ENCODE data around the gene LEPROT. TPM values are rescaled to one million over a fixed set of nuclear protein-coding genes. Genes with fewer than 3 reads are reported as not detected.
"Not testable (repeated sequence)": the region's sequence is repeated elsewhere in the genome, so short reads cannot be mapped to it uniquely, and the experiment has no call there.

Gene LEPROT, protein sequence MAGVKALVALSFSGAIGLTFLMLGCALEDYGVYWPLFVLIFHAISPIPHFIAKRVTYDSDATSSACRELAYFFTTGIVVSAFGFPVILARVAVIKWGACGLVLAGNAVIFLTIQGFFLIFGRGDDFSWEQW
- 42.1 TPM for total RNA-seq

GRCh38 chr1:65420590-65421350 lies at the start of gene LEPROT, which contains the start of gene LEPR:
Gene LEPROT, plus strand, starts transcription at chr1:65420668. Its CDS starts 57 bp downstream, at chr1:65420725.
Gene LEPR, plus strand, starts transcription at chr1:65420668. Its CDS starts 144,898 bp downstream, at chr1:65565566.
- no peak for ATAC-seq

DNA sequence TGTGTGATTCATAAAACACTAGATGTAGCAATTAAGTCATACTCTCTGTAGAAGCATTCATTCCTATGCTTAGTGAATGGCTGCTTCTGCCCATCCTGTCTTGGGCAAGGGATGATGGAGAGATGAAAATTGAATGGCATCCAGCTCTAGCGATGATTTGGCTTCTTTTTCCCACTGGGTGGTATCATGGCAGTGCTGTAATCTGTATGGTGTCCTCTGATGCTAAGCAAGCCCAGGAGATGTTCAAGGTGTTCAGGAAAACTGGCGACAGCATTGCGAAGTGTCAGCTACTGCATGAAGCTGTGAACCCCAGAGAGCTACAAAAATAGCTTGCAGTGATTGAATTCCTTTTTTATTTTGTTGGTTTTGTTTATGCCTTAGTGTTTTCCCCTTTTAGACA lies 48.9 kb upstream of the LEPROT start:
- ATAC-seq = no peak

GRCh38 chr1:65372557-65372956 lies 47.9 kb upstream of the LEPROT start:
- ATAC-seq = no peak

GRCh38 chr1:65377496-65378246 lies 42.8 kb upstream of the LEPROT start:
- no peak for ATAC-seq

DNA sequence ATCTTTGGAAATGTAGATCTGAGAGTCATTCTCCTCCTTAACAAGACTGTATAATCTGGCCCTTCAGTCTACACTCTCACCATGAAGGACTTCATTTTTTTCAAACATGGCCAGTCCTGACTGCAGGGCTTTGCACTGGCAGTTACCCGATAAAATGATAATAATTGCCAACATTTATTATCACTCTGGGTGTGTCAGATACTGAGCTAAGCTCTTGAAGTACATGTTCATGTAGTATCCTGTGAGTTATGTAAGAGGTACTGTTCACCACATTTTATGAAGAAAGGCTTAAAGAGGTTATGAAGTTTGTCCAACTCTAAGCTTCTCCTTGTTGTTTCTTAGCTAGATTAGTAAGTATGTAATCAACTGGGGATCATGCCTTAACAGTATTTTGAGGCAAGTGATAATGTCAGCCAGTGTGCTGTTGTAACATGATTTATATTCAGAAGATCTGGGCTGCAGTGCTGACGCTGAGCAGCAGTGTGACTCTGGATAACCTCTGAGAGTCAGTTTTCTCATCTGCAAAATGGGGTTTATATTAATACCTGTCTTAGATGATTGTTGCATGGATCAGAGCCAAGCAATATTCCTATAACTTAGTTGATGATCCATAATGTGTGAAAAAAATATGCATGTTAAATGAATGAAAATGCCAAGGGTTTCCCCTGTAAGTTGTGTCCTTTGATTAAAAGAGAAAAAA lies 42.1 kb upstream of the LEPROT start:
- ATAC-seq = no peak

DNA sequence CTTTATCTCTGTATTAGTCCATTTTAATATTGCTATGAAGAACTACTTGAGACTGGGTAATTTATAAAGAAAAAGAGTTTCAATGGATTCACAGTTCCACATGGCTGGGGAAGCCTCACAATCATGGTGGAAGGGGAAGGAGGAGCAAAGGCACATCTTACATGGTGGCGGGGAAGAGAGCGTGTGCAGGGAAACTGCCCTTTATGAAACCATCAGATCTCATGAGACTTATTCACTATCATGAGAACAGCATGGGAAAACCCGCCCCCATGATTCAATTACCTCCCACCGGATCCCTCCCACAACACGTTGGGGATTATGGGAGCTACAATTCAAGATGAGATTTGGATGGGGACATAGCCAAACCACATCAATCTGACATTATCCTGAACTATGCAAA lies 36.0 kb upstream of the LEPROT start:
- ATAC-seq = not testable (repeated sequence)

DNA sequence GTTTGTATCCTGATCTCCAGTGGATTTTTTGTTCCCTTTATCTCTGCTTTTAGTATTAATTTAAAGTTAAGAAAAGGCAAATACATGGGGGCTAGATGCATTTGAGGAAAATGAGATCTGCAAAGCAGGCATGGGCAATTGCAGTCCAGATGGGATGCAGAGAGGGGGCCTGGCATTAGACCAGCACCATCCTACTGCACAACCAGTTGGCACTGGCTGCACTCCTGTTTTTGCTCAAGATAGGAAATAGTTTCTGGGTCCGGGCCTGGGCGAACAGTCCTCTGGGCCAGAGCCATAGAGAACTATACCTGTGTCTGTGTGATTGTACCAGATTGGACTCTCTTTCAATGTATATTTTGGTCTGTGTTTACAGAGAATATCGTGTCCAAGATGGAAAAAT lies 34.0 kb upstream of the LEPROT start:
- ATAC-seq = no peak

DNA sequence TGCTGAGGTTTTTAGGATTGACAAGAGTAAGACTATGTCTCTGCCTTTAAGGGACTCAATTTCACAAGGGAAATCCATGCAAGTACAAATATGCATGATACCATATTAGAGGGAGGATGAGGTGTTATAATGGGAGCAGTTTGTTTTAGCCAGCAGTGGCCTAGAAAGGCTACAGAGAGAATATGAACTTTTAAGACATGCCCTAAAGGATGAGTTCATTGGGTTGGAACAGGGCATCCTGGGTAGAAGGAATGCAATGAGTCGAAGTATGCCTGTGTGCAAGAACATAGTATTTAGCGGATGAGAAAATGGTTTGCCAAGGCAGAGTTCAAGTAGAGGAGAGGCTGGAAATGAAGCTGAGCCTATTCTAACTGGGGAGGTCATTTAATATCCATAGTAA lies 32.6 kb upstream of the LEPROT start:
- ATAC-seq = no peak

DNA sequence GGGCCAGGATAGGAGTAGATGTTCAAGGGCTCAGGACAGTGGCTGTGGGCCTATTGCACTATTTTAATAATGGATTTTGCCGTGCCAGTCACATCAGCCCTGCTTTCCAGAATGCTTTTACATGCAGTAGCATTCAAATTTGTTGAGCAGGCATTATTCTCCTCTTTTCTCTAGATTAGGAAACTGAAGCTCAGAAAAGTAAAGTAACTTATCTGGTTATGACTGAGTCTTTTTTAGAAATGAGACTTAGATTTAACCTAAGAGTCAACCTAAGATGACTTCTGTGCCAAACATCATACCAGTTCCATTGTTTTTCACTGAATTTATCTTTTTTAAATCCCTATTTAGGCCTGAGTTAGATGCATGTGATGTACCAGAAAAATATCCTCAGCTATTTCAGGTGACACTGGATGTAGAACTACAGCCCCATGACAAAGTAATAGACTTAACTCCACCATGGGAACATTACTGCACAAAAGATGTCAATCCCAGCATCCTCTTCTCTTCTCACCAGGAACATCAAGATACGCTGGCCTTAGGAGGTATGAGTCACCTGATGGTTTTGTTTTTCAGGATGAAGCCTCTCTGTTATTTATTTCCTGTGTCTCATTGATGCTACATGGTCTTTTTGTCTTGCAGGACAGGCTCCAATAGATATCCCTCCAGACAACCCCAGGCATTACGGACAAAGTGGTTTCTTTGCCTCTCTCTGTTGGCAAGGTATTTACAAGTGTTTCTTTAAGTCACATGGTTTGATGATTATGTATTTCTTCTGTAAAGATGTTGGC lies 31.4 kb upstream of the LEPROT start:
- ATAC-seq = no peak

- ATAC-seq = no peak
These were observed 28.0 kb upstream of the LEPROT start for GRCh38 chr1:65392497-65392896.

- peak; percentile 53 for ATAC-seq
These were observed 27.1 kb upstream of the LEPROT start for GRCh38 chr1:65393347-65393746.

GRCh38 chr1:65393928-65394327 lies 26.5 kb upstream of the LEPROT start:
- ATAC-seq = no peak

DNA sequence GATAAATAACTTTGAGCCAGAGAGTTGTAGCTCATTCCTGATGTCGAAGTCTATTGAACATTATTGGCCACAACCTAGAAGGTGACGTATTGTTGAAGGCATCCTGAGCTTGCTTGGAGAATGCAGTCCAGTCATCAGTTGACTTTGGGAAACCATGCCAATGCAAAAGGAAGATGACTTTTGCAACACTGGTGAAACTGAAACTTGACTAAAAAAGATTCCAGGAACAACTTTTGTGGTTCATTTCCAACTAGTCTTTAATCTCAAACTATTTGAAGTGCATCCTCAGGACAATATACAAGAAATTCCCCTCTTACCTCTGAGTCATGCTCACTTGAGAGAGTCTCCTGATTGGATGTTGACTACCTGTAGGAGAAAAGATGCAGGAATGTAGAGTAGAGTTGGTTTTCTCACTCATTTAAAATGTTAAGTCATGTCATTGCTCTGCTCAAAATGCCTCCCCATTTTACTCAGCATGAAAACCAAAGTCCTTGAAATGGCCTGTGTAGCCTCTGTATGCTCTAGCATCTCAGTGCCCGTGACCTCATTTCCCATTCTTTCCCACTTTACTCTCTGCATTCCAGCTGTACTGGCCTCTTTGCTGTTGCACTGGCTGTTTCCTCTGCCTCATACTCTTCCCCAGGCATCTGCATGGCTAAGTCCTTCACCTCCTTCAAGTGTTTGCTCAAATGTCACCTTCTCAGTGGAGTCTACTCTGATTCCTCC lies 24.4 kb upstream of the LEPROT start:
- no peak for ATAC-seq

GRCh38 chr1:65398083-65398482 lies 22.4 kb upstream of the LEPROT start:
- ATAC-seq = no peak

DNA sequence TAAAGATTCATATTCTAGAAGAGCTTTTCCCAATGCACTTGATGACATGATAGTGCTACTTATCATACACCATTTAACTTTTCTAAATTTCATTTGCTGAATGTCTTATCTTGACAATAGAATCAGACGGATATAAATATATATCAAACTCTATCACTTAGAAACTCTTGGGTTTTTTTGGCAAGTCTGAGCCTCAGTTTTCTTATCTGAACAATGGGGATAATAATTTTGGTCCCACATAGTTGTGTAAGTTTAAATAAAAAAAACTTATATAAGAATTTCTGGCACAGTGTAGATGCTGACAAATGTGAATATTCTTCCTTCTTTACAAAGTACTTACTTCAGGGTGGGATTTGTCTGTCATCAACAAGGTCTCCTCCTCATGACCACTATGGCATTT lies 21.5 kb upstream of the LEPROT start:
- no peak for ATAC-seq

GRCh38 chr1:65401612-65402011 lies 18.9 kb upstream of the LEPROT start:
- ATAC-seq = no peak

DNA sequence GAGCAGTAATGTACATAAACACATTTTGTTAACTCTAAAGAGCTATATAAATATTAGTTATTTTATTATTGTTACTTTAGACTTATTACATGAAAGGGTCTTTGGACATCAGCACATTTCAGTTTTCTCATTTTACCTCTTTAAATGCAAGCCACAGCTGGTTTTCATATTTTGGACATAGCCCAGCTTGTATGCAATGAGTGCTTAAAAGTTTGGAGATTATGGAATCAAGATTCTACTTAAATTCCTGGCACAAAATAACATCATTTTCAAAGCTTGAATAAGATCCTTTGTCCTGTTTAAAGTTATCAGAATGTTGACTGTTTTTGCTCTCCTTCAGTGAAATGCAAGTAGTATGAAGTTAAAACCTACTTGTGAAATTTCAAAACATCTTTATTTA lies 15.5 kb upstream of the LEPROT start:
- ATAC-seq = no peak

GRCh38 chr1:65407877-65408276 lies 12.6 kb upstream of the LEPROT start:
- no peak for ATAC-seq

GRCh38 chr1:65409314-65409713 lies 11.2 kb upstream of the LEPROT start:
- no peak for ATAC-seq

GRCh38 chr1:65409816-65410326 lies 10.6 kb upstream of the LEPROT start:
- no peak for ATAC-seq

DNA sequence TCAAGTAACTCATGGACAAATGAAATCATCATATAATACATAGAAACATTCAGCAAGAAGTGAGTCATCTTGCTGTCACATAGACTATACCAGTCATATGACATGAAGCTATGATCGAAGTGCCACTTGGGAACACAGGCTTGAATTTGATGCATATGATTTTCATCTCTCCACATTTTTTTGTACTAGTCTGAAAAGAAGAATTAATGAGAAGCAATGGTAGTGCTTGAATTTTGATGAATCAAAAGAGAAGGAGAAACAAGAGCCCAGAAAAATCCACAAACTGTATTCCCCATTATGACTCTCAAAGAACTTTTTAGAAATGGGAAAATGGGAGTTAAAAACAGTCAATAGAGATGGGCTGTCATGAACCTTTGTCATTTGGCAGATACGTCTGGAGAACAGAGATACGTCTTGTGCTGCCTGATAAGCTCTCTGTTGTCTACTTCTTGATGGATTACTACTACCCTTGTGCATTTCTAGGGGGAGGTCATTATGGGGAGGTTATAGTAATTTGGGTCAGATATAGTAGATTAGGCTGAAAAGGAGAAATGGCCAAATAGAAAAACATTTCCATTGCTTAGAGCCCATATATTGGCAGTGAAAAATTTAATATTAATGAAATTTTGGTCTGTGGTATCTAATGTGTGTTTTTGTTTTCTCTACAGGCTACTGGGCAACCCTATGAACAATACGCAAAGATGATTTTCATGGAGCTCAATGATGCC lies 8.0 kb upstream of the LEPROT start:
- ATAC-seq = no peak

Measured in esophagus mucosa (tissue), 1 donor.